ENCODE data around the gene CCNL1.

DNA sequence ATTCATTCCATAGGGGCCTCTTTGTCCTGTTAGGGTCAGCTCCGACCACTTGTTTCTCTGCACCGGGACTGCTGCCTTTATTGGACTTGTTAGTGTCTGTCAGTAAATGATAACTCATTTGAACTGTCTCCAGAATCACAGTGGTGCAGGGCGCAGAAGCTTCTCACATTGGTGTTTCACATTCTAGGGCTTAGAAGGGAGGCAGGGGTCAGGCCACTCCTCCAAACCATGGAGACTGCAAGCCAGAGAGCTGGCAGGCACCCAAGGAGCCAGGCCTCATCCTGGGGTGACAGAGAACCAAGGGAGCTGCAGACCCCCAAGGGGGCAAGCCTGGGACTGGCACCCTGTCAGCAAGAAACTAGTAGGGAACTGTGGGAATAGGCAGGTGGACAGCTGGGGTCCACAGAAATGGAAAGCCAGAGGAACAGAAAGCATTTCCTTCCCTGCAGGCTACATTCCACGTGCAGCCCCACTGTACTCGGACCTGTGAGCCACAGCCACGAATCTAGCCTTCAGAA, 49.1 kb downstream of the CCNL1 start:
- TF ChIP-seq POLR2A (IDR thresholded peaks at IDR 0.05; ENCODE audit: low read depth, low read length) (no peak), POLR2AphosphoS5 (IDR thresholded peaks at IDR 0.05; ENCODE audit: low read depth, low read length) (no peak), TAF1 (IDR thresholded peaks at IDR 0.05; ENCODE audit: borderline replicate concordance, low read depth, low read length) (no peak)
